Adrenal gland (tissue), 12 donors: ENCODE data around the gene SFXN5. TPM values are rescaled to one million over a fixed set of nuclear protein-coding genes. Genes with fewer than 3 reads are reported as not detected.

Source experiments
- DNase-seq, 7 donors: peaks; one replicate each; pipeline ENCODE4 v3.0.0-alpha.2; 2019 to 2020
- H3K27ac ChIP-seq, 5 donors: fragments of 200-600 bp; sonication (generic) in 4 of 5; 1 replicate in 3 of 5; 2 replicates in 2 of 5; pipeline versions ENCODE4 v1.5.1 to v1.8.0; 2016 to 2020; ENCODE audit warnings: mild to moderate bottlenecking in 1 of 5
- H3K27me3 ChIP-seq: fragments of 200-600 bp; 2 replicates; pipeline ENCODE4 v1.8.0; 2021
- H3K36me3 ChIP-seq, 2 donors: fragments of 200-600 bp; replicated peaks in 1 of 2; 1 replicate in 1 of 2; 2 replicates in 1 of 2; pipeline versions ENCODE4 v1.5.1 to v1.8.0; 2018 to 2022
- H3K4me1 ChIP-seq, 2 donors: fragments of 200-600 bp; replicated peaks in 1 of 2; 1 replicate in 1 of 2; 2 replicates in 1 of 2; pipeline versions ENCODE4 v1.5.1 to v1.8.0; 2018 to 2021
- H3K4me3 ChIP-seq, 4 donors: fragments of 200-600 bp; sonication (generic) in 3 of 4; one replicate each; pipeline ENCODE4 v1.5.1; 2016 to 2018
- H3K9me3 ChIP-seq, 3 donors: fragments of 200-600 bp; sonication (generic) in 1 of 3; replicated peaks in 1 of 3; 1 replicate in 2 of 3; 2 replicates in 1 of 3; pipeline versions ENCODE4 v1.5.1 to v1.8.0; 2016 to 2021
- CTCF ChIP-seq, 6 experiments: fragments of 450-650 bp in 4 of 6; fragments of 200-600 bp in 2 of 6; sonication (generic) in 1 of 6; IDR thresholded peaks; 1 replicate in 5 of 6; 2 replicates in 1 of 6; pipeline versions ENCODE4 v1.5.1 to v1.8.0; 2016 to 2021; ENCODE audit warnings: antibody characterized with exemption in 6 of 6, mild to moderate bottlenecking in 2 of 6, moderate library complexity in 1 of 6
- POLR2A ChIP-seq, 2 donors: fragments of 450-650 bp; IDR thresholded peaks; one replicate each; pipeline ENCODE4 v1.6.1; 2017; ENCODE audit warnings: antibody characterized with exemption in 2 of 2, mild to moderate bottlenecking in 2 of 2, moderate library complexity in 1 of 2
- WGBS, 4 donors: extraction: QIAGEN DNeasy Blood & Tissue Kit in 2 of 4; methylation state at CpG; one replicate each; pipeline versions ENCODE4 v1.1.5 to v1.1.7; 2013 to 2017; 5-methylcytosine and 5-hydroxymethylcytosine counted together
- intact Hi-C, 2 donors: fragments of 100-400 bp; cut with DNase I; formaldehyde crosslinking; loops; one replicate each; pipeline versions ENCODE4 v1.14.1 to v1.15.0; 2022 to 2023
- polyA plus RNA-seq, 3 donors: library from polyadenylated mRNA; stranded (reverse); fragments of 200-250 nt in 2 of 3; fragments of 350-450 nt in 1 of 3; fragmentation: Illumina TruSeq in 1 of 3; extraction: RNeasy Lipid Tissue Mini Kit (QIAGEN cat#74804) in 1 of 3; gene quantifications; one replicate each; pipeline ENCODE4 v1.2.3, GENCODE V29; 2013 to 2014
- total RNA-seq, 9 donors: library from RNA; depleted of rRNA in 4 of 9; stranded (reverse); fragments of >200 nt in 4 of 9; fragments of 120-200 nt in 1 of 9; fragmentation: NEBNext Ultra II Directional in 1 of 9; extraction: Animal tissue kit (Norgen Biotek cat#: 25700) in 1 of 9; gene quantifications; one replicate each; pipeline versions ENCODE4 v1.1.0 to v1.2.4, GENCODE V29; 2013 to 2023
- donor health status: healthy with polysubstance abuse.
- donor health status: Bipolar disorder and iron deficiency.
- donor health status: DM: yes; HTN: yes; CAD: no.
- donor health status: DM: no; HTN: no; CAD: no.
- donor health status: DM: no; HTN: no; CAD: no.
- donor health status: DM: yes; HTN: yes; CAD: no.

The SFXN5 gene
- total and polyA plus RNA-seq, 12 donors = 12.2 to 56.5 (median 32.7) TPM

DNA sequence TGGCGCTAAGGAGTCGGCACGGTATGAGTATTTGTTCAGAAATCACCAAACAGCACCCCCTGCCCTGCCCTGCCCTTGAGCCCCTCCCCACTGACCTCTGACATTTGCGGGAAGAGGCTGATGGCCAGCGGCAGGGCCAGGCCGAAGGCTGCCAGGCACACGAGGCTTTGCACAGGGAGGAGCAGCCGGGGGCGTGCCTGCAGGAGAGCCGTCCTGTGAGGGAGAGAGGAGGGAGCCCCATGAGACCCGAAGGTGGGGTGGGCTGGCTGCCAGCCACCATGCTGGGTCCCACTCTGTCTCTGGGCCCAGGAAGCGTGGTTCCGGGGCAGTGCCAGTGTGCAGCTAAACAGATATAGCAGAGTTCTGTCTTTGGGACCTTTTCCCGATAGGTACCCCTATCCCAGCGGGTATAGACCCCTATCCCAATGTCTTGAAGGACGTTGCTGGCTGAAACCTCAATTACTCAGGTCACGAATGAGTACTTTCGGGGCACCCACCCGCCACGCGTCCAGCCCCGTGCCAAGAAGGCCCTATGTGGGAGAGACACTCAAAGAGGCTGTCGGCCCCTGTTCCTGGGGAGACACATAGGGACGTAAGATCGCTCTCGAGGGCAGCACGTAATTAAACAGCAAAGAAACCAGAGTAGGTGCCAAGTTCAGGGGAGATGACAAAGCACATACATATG is 110.3 kb downstream of the SFXN5 start:
- H3K36me3 ChIP-seq = no peaks in the 10 kb centered on the region
- no peak overlapping the region for H3K27ac ChIP-seq
- no peaks in the 10 kb centered on the region for H3K4me1 ChIP-seq
- intact Hi-C loops = no loop called here
- DNase-seq = no peak
- H3K4me3 ChIP-seq = no peak overlapping the region
- WGBS, 4 donors = 91 to 96% (median 93%) methylated on average over 20 to 27 of the region's 27 CpGs
- no peak for TF ChIP-seq CTCF (IDR thresholded peaks at IDR 0.05)
- no peak for TF ChIP-seq POLR2A (IDR thresholded peaks at IDR 0.05)
- H3K9me3 ChIP-seq = no peaks in the 10 kb centered on the region
- H3K27me3 ChIP-seq = no peaks in the 10 kb centered on the region

DNA sequence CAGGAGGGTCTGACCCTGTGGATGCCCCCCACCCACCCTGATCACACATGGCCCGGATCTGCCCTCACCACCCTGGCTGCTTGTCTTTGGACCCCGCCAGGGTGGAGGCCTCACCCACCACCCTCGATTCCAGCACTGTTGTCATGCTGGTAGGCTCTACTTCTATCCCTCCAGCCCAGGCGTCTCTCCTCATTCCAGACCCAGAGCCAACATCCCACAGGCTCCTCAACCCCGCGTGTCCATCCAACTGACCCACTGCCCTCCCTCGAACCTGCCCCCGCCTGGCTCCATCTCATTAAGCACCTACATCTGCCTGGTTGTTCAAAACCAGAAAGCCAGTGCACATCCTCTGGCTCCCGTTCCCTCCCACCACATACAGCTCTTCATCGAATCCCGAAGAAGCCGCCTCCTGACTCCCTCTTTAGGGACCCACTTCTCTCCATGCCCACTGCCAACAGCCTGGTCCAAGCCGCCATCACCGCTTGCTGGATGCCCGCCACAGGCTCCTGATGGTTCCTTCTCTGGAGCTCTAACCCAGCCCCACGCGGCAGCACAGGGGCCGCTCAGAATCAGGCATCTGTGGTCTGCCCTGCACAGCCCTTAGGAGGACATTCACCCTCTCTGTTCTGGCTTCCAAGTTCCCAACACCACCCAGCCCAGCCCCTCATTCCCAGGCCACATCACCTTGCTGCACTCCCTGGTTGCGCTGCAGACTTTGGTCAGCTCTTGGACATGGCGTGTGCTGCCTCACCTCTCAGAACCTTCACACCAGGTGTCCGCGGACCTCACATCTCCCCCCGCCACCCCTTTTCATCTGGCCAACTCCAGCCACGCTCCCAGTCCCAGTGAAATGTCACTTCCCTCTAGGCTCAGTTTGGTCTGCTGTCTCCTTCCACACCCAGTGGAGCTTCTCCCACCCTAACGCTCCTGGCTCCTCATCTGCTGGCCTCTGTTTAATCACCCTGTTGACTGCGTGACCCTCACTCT is 111.2 kb downstream of the SFXN5 start:
- DNase-seq = no peak
- Histone ChIP-seq H3K4me3 (no peak overlapping the region), H3K9me3 (no peaks in the 10 kb centered on the region), H3K27me3 (no peaks in the 10 kb centered on the region), H3K36me3 (no peaks in the 10 kb centered on the region), H3K4me1 (no peaks in the 10 kb centered on the region), H3K27ac (no peak overlapping the region)
- intact Hi-C loops = no loop called here
- no peak for TF ChIP-seq CTCF (IDR thresholded peaks at IDR 0.05)
- TF ChIP-seq POLR2A (IDR thresholded peaks at IDR 0.05) = no peak
- 95 to 98% (median 96%) methylated on average over 26 of the region's 26 CpGs for WGBS, 4 donors

GRCh38 chr2:72959554-72959953 is 112.0 kb downstream of the SFXN5 start:
- Histone ChIP-seq H3K27ac (no peak overlapping the region), H3K4me1 (no peaks in the 10 kb centered on the region), H3K27me3 (no peaks in the 10 kb centered on the region), H3K36me3 (no peaks in the 10 kb centered on the region), H3K9me3 (no peaks in the 10 kb centered on the region), H3K4me3 (no peak overlapping the region)
- WGBS, 4 donors = 95 to 97% (median 96%) methylated on average over 8 of the region's 8 CpGs
- TF ChIP-seq CTCF (IDR thresholded peaks at IDR 0.05) = no peak
- no peak for TF ChIP-seq POLR2A (IDR thresholded peaks at IDR 0.05)
- intact Hi-C loops = no loop called here
- no peak for DNase-seq

GRCh38 chr2:72958542-72959385 is 112.7 kb downstream of the SFXN5 start:
- Histone ChIP-seq H3K36me3 (no peaks in the 10 kb centered on the region), H3K4me1 (no peaks in the 10 kb centered on the region), H3K4me3 (no peak overlapping the region), H3K27me3 (no peaks in the 10 kb centered on the region), H3K9me3 (no peaks in the 10 kb centered on the region), H3K27ac (no peak overlapping the region)
- no peak for DNase-seq
- intact Hi-C loops = no loop called here
- TF ChIP-seq POLR2A (IDR thresholded peaks at IDR 0.05) = no peak
- no peak for TF ChIP-seq CTCF (IDR thresholded peaks at IDR 0.05)
- 93 to 96% (median 95%) methylated on average over 10 to 13 of the region's 13 CpGs for WGBS, 4 donors
